NOMO-1 treated with DMSO at 0.1 percent for 48 hours (cell line): ENCODE results near the gene GJA10.
A peak's percentile ranks its signal among the peaks of the same experiment; 100 is the strongest.

Experiments
- DNase-seq: peaks from one replicate; lab custom pipeline; 2025; ENCODE audit not compliant: unreplicated experiment; lab: John Stamatoyannopoulos, UW

Gene GJA10

GRCh38 chr6:89916136-89916920 is 22.1 kb downstream of the GJA10 start:
- DNase-seq, result no peak

DNA sequence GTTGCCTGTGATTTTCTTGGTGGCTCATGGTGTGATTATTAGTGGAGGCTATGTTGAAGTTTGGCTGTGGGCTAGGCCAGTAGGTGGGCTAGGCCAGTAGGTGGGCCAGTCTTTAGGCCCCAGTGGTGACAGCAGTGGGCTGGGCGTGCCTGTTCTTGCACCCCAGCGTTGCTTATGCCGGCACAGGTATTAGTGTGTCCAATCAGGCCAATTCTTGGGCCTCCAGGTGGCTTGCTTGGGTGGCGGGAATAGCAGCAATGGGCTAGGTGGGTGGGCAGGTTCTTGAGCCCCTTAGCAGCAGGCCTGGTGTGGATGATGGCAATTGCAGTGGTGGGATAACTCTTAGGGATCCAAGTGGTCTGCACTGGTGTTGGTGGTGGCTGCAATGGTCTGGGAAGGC is 22.9 kb downstream of the GJA10 start:
- DNase-seq, result no peak

GRCh38 chr6:89917801-89918366 is 23.6 kb downstream of the GJA10 start:
- no peak for DNase-seq

DNA sequence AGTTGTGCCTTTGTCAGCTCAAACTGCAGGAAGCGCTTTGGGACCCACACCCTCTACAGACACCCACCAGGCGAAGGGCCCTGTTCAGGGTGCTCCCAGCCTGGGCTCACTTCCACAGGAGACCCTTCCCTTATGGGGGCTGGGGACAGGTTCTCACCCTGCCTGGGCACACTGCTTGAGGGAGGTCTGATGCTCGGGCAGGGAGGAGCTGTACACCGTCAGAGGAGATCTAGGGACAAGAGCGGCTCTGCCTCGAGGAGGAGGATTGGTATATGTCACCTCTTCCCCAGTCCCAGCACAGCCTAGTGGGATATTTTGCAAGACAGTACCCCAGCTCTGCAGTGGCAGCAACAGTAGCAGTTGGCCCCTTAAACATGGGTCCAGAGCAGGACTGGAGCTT is 26.9 kb downstream of the GJA10 start:
- DNase-seq, result no peak

- DNase-seq, result no peak
These were observed 27.4 kb downstream of the GJA10 start for GRCh38 chr6:89921691-89922090.

GRCh38 chr6:89924231-89924630 is 30.0 kb downstream of the GJA10 start:
- peak; percentile 9 for DNase-seq

- DNase-seq, result no peak
These were observed 31.6 kb downstream of the GJA10 start for GRCh38 chr6:89925826-89926225.

GRCh38 chr6:89927264-89927663 is 33.0 kb downstream of the GJA10 start:
- no peak for DNase-seq

GRCh38 chr6:89927791-89928550 is 33.7 kb downstream of the GJA10 start:
- DNase-seq, result peak; percentile 67

DNA sequence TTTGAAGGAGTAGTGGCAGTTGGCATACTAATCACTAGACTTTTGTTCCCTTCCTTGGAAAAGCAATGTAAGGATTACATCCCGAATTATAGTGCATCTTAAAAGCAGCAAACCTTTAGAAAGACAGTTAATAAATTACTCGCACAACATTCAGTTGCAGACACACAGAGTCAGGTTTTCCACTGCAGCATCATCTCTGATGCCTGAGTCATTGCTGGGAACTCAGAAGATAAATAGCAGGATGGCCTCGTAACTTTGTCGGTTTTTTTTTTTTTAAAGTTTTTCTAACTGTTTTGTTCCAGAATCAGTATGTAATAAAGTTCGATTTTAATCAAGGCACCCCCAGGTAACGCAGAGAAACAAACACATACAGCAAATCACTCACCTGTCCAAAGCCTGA is 34.3 kb downstream of the GJA10 start:
- no peak for DNase-seq

DNA sequence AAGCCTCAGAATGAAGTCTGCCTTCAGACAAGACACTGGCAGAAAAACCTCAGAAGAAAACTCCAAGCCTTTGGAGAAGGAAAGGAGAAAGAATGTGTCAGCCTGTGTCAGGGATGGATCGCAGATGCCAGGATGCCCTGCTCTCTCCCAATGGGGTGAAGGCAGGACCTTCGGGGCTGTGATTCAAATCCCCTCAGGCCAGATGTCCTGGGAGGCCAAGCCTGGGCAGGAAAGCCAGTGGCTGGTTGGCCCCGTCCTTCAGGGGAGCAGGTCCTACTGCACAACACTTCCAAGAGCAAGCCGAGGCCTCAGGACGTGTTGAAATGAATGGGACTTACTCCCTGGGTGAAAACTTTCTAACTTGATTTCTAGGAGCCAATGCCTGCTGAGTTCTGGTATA is 36.5 kb downstream of the GJA10 start:
- DNase-seq, result no peak

DNA sequence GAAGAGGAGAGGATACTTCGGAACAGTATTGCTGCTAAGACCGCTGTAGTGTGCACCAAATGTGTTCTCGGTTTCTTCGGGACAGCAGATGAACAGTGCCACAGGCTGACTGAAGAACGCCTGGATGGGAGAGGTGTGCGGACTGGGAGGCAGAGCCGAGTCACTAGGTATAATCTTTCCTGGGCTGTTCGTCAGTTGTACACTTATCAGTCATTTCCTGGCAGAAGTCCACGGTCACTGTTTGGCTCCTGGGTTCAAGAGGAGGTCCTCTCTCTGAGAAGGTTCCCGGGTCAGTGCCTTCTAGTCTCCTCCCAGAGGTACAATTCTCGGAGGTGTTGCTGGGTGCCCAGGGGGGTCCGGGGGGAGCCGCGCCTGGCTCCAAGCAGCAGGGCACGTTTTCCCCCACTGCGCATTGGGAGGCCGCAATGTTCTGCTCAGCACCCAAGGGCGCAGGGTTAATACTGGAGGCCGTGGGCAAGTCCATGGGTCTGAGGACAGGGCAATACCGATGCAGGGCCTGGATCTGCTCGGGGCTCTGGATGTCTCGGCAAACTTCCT is 38.1 kb downstream of the GJA10 start:
- DNase-seq, result no peak

DNA sequence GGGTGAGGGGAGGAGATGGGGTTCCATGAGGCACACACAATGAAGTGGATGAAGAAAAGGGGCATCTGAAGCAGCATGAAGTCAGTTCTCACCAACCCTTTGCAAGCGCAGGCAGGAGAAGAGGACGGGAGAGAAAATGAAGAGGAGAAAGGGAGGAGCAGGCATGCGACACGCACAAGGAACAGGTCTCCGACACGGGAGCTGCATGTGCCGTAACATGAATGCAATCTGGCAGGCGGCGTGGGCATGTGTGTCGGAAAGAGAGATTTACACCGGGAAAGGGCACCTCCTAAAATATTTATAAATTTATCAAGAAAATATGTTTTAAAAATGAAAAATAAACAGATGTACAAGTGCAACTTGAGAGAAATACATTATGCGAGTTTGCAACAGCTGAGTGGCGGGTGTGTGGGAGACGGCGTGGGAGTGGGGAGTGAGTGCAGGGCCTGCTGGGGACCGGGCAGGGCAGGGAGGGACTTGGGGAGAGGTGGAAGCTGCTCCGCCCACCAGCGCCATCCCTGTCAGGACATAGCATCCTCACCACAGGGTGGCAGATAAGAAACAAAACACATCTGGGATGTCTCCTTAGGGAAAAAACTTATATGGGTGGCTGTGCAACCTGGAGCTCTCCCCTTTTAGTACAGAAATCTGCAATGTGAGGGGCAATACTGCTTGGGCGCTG is 40.6 kb downstream of the GJA10 start:
- DNase-seq, result no peak

DNA sequence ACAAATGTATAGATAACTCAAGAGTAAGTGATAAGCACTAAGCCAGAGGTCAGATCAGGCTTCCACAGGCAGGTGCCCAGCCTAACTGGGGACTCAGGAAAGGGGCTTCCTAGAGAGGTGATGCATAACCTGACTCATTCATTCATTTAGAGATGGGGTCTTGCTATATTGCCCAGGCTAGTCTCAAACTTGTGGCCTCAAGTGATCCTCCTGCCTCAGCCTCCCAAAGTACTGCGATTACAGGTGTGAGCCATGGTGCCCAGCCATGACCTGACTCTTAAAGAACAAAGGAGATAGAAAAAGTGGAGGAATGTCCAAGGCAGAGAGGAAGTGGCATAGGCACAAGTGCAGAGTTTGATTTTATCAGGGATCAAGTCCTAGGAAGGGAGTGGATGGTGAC is 41.9 kb downstream of the GJA10 start:
- DNase-seq, result no peak

DNA sequence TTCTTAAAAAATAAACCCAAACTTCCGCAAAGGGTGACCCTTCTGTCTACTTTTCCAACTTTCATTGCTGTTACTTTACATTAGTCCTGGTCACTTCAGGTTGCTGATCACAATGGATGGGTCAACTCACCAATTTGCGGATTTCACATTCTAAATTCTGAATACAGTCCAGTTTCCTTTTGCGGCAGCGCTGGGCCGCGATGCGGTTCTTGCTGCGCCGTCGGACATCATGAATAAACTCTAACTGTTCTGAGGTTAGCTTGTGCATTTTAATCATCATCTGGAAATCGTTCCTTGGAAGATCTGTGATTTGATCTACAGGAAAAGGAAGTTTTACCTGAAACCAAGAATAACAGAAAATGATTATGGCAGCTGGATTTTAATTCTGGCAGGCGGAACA is 43.7 kb downstream of the GJA10 start:
- DNase-seq, result no peak

GRCh38 chr6:89939144-89939543 is 44.9 kb downstream of the GJA10 start:
- no peak for DNase-seq

DNA sequence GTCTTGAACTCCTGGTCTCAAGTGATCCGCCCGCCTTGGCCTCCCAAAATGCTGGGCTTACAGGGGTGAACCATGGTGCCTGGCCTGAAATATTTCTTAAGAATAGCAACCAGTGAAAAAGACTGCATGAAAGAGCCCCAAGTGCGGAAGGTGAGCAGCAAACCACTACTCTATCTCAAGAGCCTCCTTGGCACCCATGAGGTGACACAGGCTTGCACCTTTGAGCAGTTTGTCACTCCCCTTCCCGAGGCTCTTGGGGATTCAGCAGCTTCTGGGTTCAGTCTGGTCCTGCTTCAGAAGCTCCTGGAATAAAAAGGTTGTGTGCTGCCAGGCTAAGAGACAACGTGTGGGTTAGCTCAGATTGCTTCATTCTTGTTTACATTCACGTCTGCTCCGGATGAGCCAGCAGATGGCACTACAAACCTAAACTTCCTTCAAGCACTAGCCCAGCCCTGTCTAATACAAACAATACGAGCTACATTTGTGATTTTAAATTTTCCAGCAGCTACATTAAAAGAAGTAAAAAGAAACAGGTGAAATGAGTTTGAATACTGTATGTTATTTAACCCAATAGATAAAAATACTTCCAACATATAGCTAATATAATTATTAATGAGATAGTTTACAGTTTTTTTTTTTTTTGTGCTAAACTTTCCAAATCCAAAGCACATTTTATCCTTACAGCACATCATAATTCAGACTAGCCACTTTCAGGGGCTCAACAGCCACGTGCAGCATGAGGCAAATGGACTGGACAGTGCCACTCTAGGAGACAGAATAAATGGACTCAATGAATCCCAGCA is 46.2 kb downstream of the GJA10 start:
- DNase-seq, result peak; percentile 68

GRCh38 chr6:89941031-89941762 is 46.9 kb downstream of the GJA10 start:
- DNase-seq, result no peak

- DNase-seq, result no peak
These were observed 47.7 kb downstream of the GJA10 start for GRCh38 chr6:89941763-89942497.
